Superior temporal gyrus (tissue), 1 donor: ENCODE data around the gene IDI1.

Experiments used
- DNase-seq: peaks from one replicate; pipeline ENCODE4 v3.0.0-alpha.2; 2016; ENCODE audit errors: extremely low spot score

Gene IDI1

GRCh38 chr10:994836-995558 is 53.9 kb downstream of the IDI1 start:
- DNase-seq: no peak

- DNase-seq: no peak
Observed at GRCh38 chr10:992871-993270, 56.0 kb downstream of the IDI1 start.

GRCh38 chr10:992467-992866 is 56.5 kb downstream of the IDI1 start:
- DNase-seq: no peak

- DNase-seq: no peak
Observed at GRCh38 chr10:990808-991207, 58.1 kb downstream of the IDI1 start.
